B cell (primary cell): ENCODE results near the gene GTF2IRD1.

Experiments used
- EZH2 ChIP-seq: IDR thresholded peaks from 2 replicates; pipeline ENCODE4 v1.6.1; 2012; ENCODE audit warnings: borderline replicate concordance, low read depth, mild to moderate bottlenecking, moderate library complexity, low read length; ENCODE audit not compliant: insufficient read depth, poor library complexity, severe bottlenecking
- TF ChIP-seq, protein P1 (sequence below): fragments of 200-600 bp; IDR thresholded peaks from one replicate; pipeline ENCODE4 v1.8.0; 2022; ENCODE audit warnings: antibody characterized with exemption, mild to moderate bottlenecking

DNA sequence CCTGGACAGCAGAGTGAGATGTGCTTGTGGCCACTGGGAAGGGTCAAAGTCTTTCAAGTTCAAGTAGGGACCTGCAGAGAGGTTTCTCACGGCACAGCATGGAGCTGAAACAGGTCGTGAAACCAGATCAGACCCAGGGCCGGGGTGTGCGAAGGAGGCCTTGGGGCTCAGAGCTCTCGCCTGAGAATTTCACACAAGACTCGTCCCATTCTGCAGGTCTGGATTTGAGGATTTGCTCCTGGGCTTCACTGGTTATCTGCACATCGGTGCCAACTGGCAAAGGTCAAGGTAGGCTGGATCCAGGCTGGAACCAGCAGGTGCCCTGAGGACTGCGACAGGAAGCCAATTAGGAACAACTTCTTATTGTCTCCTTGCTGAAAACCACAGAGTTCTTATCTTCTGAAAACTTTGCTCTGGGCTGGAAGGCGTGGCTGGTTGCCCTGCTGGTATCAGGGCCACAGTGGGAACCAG, 179.8 kb downstream of the GTF2IRD1 start:
- TF ChIP-seq, protein P1, sequence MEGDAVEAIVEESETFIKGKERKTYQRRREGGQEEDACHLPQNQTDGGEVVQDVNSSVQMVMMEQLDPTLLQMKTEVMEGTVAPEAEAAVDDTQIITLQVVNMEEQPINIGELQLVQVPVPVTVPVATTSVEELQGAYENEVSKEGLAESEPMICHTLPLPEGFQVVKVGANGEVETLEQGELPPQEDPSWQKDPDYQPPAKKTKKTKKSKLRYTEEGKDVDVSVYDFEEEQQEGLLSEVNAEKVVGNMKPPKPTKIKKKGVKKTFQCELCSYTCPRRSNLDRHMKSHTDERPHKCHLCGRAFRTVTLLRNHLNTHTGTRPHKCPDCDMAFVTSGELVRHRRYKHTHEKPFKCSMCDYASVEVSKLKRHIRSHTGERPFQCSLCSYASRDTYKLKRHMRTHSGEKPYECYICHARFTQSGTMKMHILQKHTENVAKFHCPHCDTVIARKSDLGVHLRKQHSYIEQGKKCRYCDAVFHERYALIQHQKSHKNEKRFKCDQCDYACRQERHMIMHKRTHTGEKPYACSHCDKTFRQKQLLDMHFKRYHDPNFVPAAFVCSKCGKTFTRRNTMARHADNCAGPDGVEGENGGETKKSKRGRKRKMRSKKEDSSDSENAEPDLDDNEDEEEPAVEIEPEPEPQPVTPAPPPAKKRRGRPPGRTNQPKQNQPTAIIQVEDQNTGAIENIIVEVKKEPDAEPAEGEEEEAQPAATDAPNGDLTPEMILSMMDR, result no peak
- no peak for TF ChIP-seq EZH2
